HG03039 (cell line): ENCODE measurements around the gene SMG7.

Experiments
- ATAC-seq: cut with Tn5 transposase; IDR thresholded peaks from one replicate; pipeline ENCODE4 v1.9.1; 2021; ENCODE audit warnings: mild to moderate bottlenecking, moderate library complexity; ENCODE audit not compliant: unreplicated experiment

The SMG7 gene

GRCh38 chr1:183588827-183589226 is 116.5 kb downstream of the SMG7 start:
- no peak for ATAC-seq

- no peak for ATAC-seq
Observed at GRCh38 chr1:183589384-183589783, 117.1 kb downstream of the SMG7 start.

GRCh38 chr1:183589874-183590243 is 117.6 kb downstream of the SMG7 start:
- ATAC-seq, result no peak

- ATAC-seq, result peak; percentile 68
Observed at GRCh38 chr1:183590244-183591191, 118.2 kb downstream of the SMG7 start, which contains the start of gene NCF2. Gene NCF2 (minus strand): TSS chr1:183590459. CDS start chr1:183590329, 130 bp downstream.

GRCh38 chr1:183592733-183593132 is 120.4 kb downstream of the SMG7 start:
- no peak for ATAC-seq

- ATAC-seq, result peak; percentile 36
Observed at GRCh38 chr1:183593356-183593755, 121.1 kb downstream of the SMG7 start.

- ATAC-seq, result no peak
Observed at GRCh38 chr1:183595537-183595936, 123.2 kb downstream of the SMG7 start.

GRCh38 chr1:183596500-183596899 is 124.2 kb downstream of the SMG7 start:
- no peak for ATAC-seq

- ATAC-seq, result no peak
Observed at GRCh38 chr1:183597656-183598347, 125.5 kb downstream of the SMG7 start.

- no peak for ATAC-seq
Observed at GRCh38 chr1:183598386-183598785, 126.1 kb downstream of the SMG7 start.

- no peak for ATAC-seq
Observed at GRCh38 chr1:183600136-183600535, 127.8 kb downstream of the SMG7 start.

- ATAC-seq, result no peak
Observed at GRCh38 chr1:183600634-183601033, 128.3 kb downstream of the SMG7 start.

- no peak for ATAC-seq
Observed at GRCh38 chr1:183602510-183602909, 130.2 kb downstream of the SMG7 start.
